GM21825 (cell line): ENCODE results near the gene SHISAL1.

ENCODE experiments used
- ATAC-seq: cut with Tn5 transposase; IDR thresholded peaks from one replicate; pipeline ENCODE4 v1.9.1; 2021; ENCODE audit warnings: mild to moderate bottlenecking, moderate library complexity; ENCODE audit not compliant: unreplicated experiment

The SHISAL1 gene

GRCh38 chr22:44281768-44282637 lies 30.7 kb downstream of the SHISAL1 start:
- no peak for ATAC-seq

GRCh38 chr22:44280665-44281188 lies 32.0 kb downstream of the SHISAL1 start:
- ATAC-seq = no peak

GRCh38 chr22:44279069-44279360 lies 33.7 kb downstream of the SHISAL1 start:
- ATAC-seq = no peak

- no peak for ATAC-seq
Observed at GRCh38 chr22:44278243-44279068, 34.3 kb downstream of the SHISAL1 start.

GRCh38 chr22:44277386-44278135 lies 35.2 kb downstream of the SHISAL1 start:
- ATAC-seq = no peak

GRCh38 chr22:44276706-44277356 lies 35.9 kb downstream of the SHISAL1 start:
- no peak for ATAC-seq

GRCh38 chr22:44276041-44276440 lies 36.7 kb downstream of the SHISAL1 start:
- no peak for ATAC-seq

- ATAC-seq = no peak
Observed at GRCh38 chr22:44275631-44275995, 37.1 kb downstream of the SHISAL1 start.

- no peak for ATAC-seq
Observed at GRCh38 chr22:44274918-44275630, 37.7 kb downstream of the SHISAL1 start.

- ATAC-seq = no peak
Observed at GRCh38 chr22:44273175-44273574, 39.6 kb downstream of the SHISAL1 start.

- no peak for ATAC-seq
Observed at GRCh38 chr22:44272401-44272771, 40.4 kb downstream of the SHISAL1 start.

GRCh38 chr22:44271732-44272400 lies 40.9 kb downstream of the SHISAL1 start:
- no peak for ATAC-seq

- ATAC-seq = no peak
Observed at GRCh38 chr22:44271010-44271500, 41.7 kb downstream of the SHISAL1 start.

GRCh38 chr22:44270556-44270880 lies 42.2 kb downstream of the SHISAL1 start:
- ATAC-seq = no peak

GRCh38 chr22:44269757-44270555 lies 42.8 kb downstream of the SHISAL1 start:
- no peak for ATAC-seq

- ATAC-seq = no peak
Observed at GRCh38 chr22:44269117-44269498, 43.6 kb downstream of the SHISAL1 start.

GRCh38 chr22:44268431-44269116 lies 44.2 kb downstream of the SHISAL1 start:
- no peak for ATAC-seq

GRCh38 chr22:44267856-44268255 lies 44.9 kb downstream of the SHISAL1 start:
- no peak for ATAC-seq
